Neuronal stem cell (in vitro differentiated cells): ENCODE data around the gene CAPS.

Source experiments
- DNase-seq: peaks from one replicate; pipeline ENCODE4 v3.0.0-alpha.2; 2013; ENCODE audit warnings: low spot score
- H2AFZ ChIP-seq: one replicate; pipeline ENCODE4 v1.6.1; 2013; ENCODE audit warnings: mild to moderate bottlenecking, low read length, inconsistent platforms
- H2AK5ac ChIP-seq: 2 replicates; pipeline ENCODE4 v1.6.1; 2013; ENCODE audit warnings: low read depth, mild to moderate bottlenecking, inconsistent platforms, low read length, moderate library complexity, mixed read lengths
- H2BK120ac ChIP-seq: 2 replicates; pipeline ENCODE4 v1.6.1; 2013; ENCODE audit warnings: low read depth, mild to moderate bottlenecking, inconsistent platforms, low read length, moderate library complexity, mixed read lengths
- H2BK12ac ChIP-seq: one replicate; pipeline ENCODE4 v1.6.1; 2013; ENCODE audit warnings: low read length, inconsistent platforms
- H2BK15ac ChIP-seq: 2 replicates; pipeline ENCODE4 v1.6.1; 2013; ENCODE audit warnings: mild to moderate bottlenecking, low read length, inconsistent platforms, mixed read lengths
- H2BK5ac ChIP-seq: one replicate; pipeline ENCODE4 v1.6.1; 2013; ENCODE audit warnings: inconsistent platforms, mild to moderate bottlenecking, low read length, moderate library complexity
- H3K14ac ChIP-seq: one replicate; pipeline ENCODE4 v1.6.1; 2013; ENCODE audit warnings: low read length, inconsistent platforms
- H3K18ac ChIP-seq: 2 replicates; pipeline ENCODE4 v1.6.1; 2013; ENCODE audit warnings: low read length, inconsistent platforms
- H3K23ac ChIP-seq: 2 replicates; pipeline ENCODE4 v1.6.1; 2013; ENCODE audit warnings: low read depth, mild to moderate bottlenecking, mixed read lengths, low read length, inconsistent platforms; ENCODE audit not compliant: poor library complexity
- H3K27ac ChIP-seq: replicated peaks from 3 replicates; pipeline ENCODE4 v1.5.1; 2013; ENCODE audit warnings: low read length, inconsistent platforms
- H3K27me3 ChIP-seq, 3 experiments: 2 replicates each; pipeline ENCODE4 v1.6.1; 2013; ENCODE audit warnings: low read length in 3 of 3, mild to moderate bottlenecking in 2 of 3, inconsistent platforms in 1 of 3, low read depth in 1 of 3, mixed read lengths in 1 of 3, moderate library complexity in 1 of 3; ENCODE audit not compliant: control insufficient read depth in 3 of 3, insufficient read depth in 3 of 3
- H3K36me3 ChIP-seq, 2 donors: replicated peaks in 1 of 2; 2 replicates each; pipeline ENCODE4 v1.6.1; 2013; ENCODE audit warnings: low read length in 2 of 2; ENCODE audit not compliant: control insufficient read depth in 2 of 2, insufficient read depth in 2 of 2
- H3K4ac ChIP-seq: 2 replicates; pipeline ENCODE4 v1.6.1; 2013; ENCODE audit warnings: inconsistent platforms, mild to moderate bottlenecking, low read length, moderate library complexity
- H3K4me1 ChIP-seq, 2 donors: 1 replicate in 1 of 2; 2 replicates in 1 of 2; pipeline ENCODE4 v1.6.1; 2013; ENCODE audit warnings: low read length in 2 of 2, low read depth in 1 of 2; ENCODE audit not compliant: control insufficient read depth in 2 of 2, insufficient read depth in 1 of 2
- H3K4me2 ChIP-seq: one replicate; pipeline ENCODE4 v1.6.1; 2013; ENCODE audit warnings: mild to moderate bottlenecking, low read length, inconsistent platforms; ENCODE audit not compliant: insufficient read depth, poor library complexity, severe bottlenecking
- H3K4me3 ChIP-seq, 2 donors: 2 replicates each; pipeline ENCODE4 v1.5.1; 2013; ENCODE audit warnings: low read length in 2 of 2, mild to moderate bottlenecking in 2 of 2, inconsistent platforms in 1 of 2, moderate library complexity in 1 of 2
- H3K79me1 ChIP-seq: one replicate; pipeline ENCODE4 v1.6.1; 2013; ENCODE audit warnings: low read depth, mild to moderate bottlenecking, inconsistent platforms, low read length, moderate library complexity
- H3K9ac ChIP-seq: one replicate; pipeline ENCODE4 v1.6.1; 2013; ENCODE audit warnings: mild to moderate bottlenecking, low read depth, low read length, inconsistent platforms; ENCODE audit not compliant: poor library complexity
- H3K9me3 ChIP-seq, 2 donors: replicated peaks in 1 of 2; 2 replicates each; pipeline versions ENCODE3 to v1.6.1; 2013; ENCODE audit warnings: low read length in 2 of 2, mild to moderate bottlenecking in 2 of 2, inconsistent platforms in 1 of 2, low read depth in 1 of 2, mixed read lengths in 1 of 2, moderate library complexity in 1 of 2; ENCODE audit not compliant: control insufficient read depth in 2 of 2, insufficient read depth in 1 of 2
- H4K8ac ChIP-seq: one replicate; pipeline ENCODE4 v1.6.1; 2013; ENCODE audit warnings: low read depth, mild to moderate bottlenecking, inconsistent platforms, low read length, moderate library complexity
- H4K91ac ChIP-seq: one replicate; pipeline ENCODE4 v1.6.1; 2013; ENCODE audit warnings: low read length, low read depth, mild to moderate bottlenecking, inconsistent platforms; ENCODE audit not compliant: poor library complexity
- WGBS, 2 donors: extraction: QIAGEN DNeasy Blood & Tissue Kit; methylation state at CpG; one replicate each; pipeline ENCODE4 v1.1.7; 2013; ENCODE audit warnings: missing lambda C conversion rate in 2 of 2, mixed read lengths in 1 of 2; ENCODE audit not compliant: insufficient read length in 2 of 2, insufficient replicate concordance in 1 of 2; ENCODE audit errors: extremely low coverage in 2 of 2; 5-methylcytosine and 5-hydroxymethylcytosine counted together

Gene CAPS

DNA sequence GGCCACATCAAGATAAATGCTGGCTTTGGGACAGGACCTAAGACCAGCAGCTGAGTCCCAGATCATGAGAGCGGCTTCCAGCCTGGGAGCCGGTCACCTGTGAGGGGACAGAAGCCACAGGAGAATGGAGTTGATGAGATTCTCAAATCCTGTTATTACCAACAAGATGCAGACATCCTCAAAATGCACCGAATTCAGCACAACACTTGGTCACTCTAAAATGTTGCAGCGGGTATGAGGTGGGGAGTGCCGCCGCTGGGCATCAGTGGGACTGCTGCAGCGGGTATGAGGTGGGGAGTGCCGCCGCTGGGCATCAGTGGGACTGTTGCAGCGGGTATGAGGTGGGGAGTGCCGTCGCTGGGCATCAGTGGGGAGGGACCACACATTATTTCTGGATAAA lies 42.7 kb downstream of the CAPS start:
- no peak overlapping the region for H3K14ac ChIP-seq
- H4K8ac ChIP-seq, result no peak overlapping the region
- no peak overlapping the region for H2AK5ac ChIP-seq
- peak overlapping the region; percentile 17 for H3K23ac ChIP-seq
- H3K4me1 ChIP-seq, result peaks cover 29 to 43% of the 10 kb centered on the region in 2 donors
- peaks cover 22% of the 10 kb centered on the region for H3K79me1 ChIP-seq
- H2BK120ac ChIP-seq, result no peak overlapping the region
- no peak overlapping the region for H3K4me3 ChIP-seq
- no peak for DNase-seq
- H3K36me3 ChIP-seq, result peaks cover 0 to 18% of the 10 kb centered on the region in 2 donors
- no peak overlapping the region for H2BK5ac ChIP-seq
- H2BK12ac ChIP-seq, result no peak overlapping the region
- no peak overlapping the region for H2BK15ac ChIP-seq
- no peaks in the 10 kb centered on the region for H3K27me3 ChIP-seq
- H3K18ac ChIP-seq, result no peak overlapping the region
- no peak overlapping the region for H3K4ac ChIP-seq
- no peak overlapping the region for H3K9ac ChIP-seq
- no peak overlapping the region for H2AFZ ChIP-seq
- H3K4me2 ChIP-seq, result no peak overlapping the region
- no peak overlapping the region for H3K27ac ChIP-seq
- no peaks in the 10 kb centered on the region for H3K9me3 ChIP-seq
- H4K91ac ChIP-seq, result no peak overlapping the region
- WGBS, 2 donors, result no CpG with 5 or more reads among the region's 12 CpGs

DNA sequence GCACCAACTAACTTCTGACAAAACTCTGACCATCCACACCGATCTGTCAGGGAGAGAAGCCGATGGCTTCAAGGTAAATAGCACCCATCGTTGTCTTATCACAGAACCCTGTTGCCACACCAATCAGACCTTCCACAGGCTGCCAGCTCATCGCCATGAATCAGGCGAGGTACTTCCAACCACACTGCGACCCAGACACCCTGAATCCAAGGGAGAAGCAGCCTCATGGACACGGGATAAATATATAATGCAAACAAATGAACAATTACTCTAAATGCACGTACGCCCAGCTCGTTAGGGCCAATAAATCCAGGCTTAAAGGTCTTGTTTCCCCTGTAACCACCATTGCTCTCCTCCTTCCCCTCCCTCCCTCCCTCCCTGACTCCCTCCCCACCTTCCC lies 43.1 kb downstream of the CAPS start:
- H2BK12ac ChIP-seq, result no peak overlapping the region
- H3K9me3 ChIP-seq, result no peaks in the 10 kb centered on the region
- H3K4ac ChIP-seq, result no peak overlapping the region
- H3K18ac ChIP-seq, result no peak overlapping the region
- H4K8ac ChIP-seq, result no peak overlapping the region
- H4K91ac ChIP-seq, result no peak overlapping the region
- no peaks in the 10 kb centered on the region for H3K27me3 ChIP-seq
- H3K9ac ChIP-seq, result peak overlapping the region; percentile 61
- no peak overlapping the region for H2BK120ac ChIP-seq
- DNase-seq, result no peak
- no peak overlapping the region for H3K23ac ChIP-seq
- H3K14ac ChIP-seq, result no peak overlapping the region
- H3K4me1 ChIP-seq, result peaks cover 28 to 42% of the 10 kb centered on the region in 2 donors
- WGBS, 2 donors, result no CpG with 5 or more reads among the region's 10 CpGs
- H3K79me1 ChIP-seq, result peaks cover 21% of the 10 kb centered on the region
- H2BK5ac ChIP-seq, result no peak overlapping the region
- no peak overlapping the region for H3K4me3 ChIP-seq
- peaks cover 0 to 18% of the 10 kb centered on the region in 2 donors for H3K36me3 ChIP-seq
- H2AFZ ChIP-seq, result no peak overlapping the region
- no peak overlapping the region for H3K4me2 ChIP-seq
- no peak overlapping the region for H2BK15ac ChIP-seq
- no peak overlapping the region for H3K27ac ChIP-seq
- H2AK5ac ChIP-seq, result no peak overlapping the region

DNA sequence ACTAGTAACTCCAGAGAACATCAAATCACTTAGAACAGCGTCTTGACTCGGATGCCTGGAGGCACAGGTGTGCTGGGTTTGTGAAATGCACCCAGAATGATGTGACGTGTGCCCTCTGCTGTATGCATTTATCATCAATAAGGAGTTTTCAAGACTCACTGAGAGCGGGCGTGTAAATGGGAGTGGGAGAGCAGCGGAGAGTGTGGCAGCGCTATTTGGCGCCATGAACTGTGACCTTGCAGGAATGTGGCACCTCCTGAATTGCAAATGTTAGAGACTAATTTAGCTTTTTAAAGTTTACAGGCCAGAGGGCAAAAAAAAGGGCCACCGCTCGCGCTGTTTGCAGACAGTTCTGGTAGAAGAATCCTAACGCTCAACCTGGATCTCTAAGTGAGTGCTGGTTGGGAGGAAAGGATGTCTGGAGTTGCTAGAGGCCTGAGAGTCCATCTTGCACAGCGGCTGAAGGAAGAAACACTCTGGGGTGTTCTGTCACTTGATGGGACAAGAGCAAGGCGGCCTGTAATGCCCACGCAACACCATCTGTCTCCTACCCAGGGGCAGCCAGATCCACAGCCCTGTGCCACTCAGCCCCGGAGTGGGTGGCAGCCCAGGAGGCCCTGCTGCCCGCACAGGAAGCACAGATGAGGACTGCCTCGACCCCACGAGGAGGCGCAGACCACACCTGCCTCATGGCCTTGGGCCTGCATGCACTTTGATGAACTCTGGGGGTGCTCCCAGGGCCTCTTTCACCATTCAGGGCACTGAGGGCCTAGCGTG lies 44.2 kb downstream of the CAPS start:
- Histone ChIP-seq H3K4me2 (no peak overlapping the region), H2BK120ac (no peak overlapping the region), H2AK5ac (no peak overlapping the region), H4K8ac (no peak overlapping the region), H2BK5ac (no peak overlapping the region), H3K4me1 (peaks cover 29 to 38% of the 10 kb centered on the region in 2 donors), H3K18ac (peak overlapping the region; percentile 65), H2BK15ac (no peak overlapping the region), H3K23ac (peak overlapping the region; percentile 71), H3K9me3 (no peaks in the 10 kb centered on the region), H3K36me3 (peaks cover 0 to 18% of the 10 kb centered on the region in 2 donors), H3K4ac (no peak overlapping the region), H3K27ac (no peak overlapping the region), H2BK12ac (no peak overlapping the region), H3K4me3 (no peak overlapping the region), H3K14ac (no peak overlapping the region), H3K27me3 (no peaks in the 10 kb centered on the region), H4K91ac (no peak overlapping the region), H3K9ac (peak overlapping the region; percentile 83), H3K79me1 (peaks cover 21% of the 10 kb centered on the region), H2AFZ (no peak overlapping the region)
- whole genome bisulfite sequencing, 2 donors, result no CpG with 5 or more reads among the region's 21 CpGs
- no peak for DNase-seq

DNA sequence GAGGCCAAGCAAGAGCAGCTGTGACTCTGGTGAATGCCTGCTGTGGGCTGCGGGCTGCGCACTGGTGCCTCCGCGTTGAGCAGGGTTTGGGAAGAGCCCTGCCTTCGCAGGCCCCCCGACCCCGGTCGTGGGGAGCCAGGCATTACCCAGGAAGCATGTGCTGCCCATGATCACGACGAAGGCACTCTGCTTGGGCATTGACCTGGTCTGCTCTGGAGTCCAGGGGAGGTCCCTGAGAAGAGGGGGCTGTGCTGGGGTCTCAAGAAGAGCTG lies 44.7 kb downstream of the CAPS start:
- Histone ChIP-seq H3K4me1 (peaks cover 28 to 34% of the 10 kb centered on the region in 2 donors), H2BK5ac (no peak overlapping the region), H3K14ac (no peak overlapping the region), H3K23ac (peak overlapping the region; percentile 71), H3K18ac (peak overlapping the region; percentile 65), H3K27ac (no peak overlapping the region), H3K79me1 (peaks cover 23% of the 10 kb centered on the region), H3K4me2 (no peak overlapping the region), H4K8ac (no peak overlapping the region), H3K4ac (no peak overlapping the region), H2AK5ac (no peak overlapping the region), H2BK12ac (no peak overlapping the region), H3K9me3 (no peaks in the 10 kb centered on the region), H3K36me3 (peaks cover 0 to 18% of the 10 kb centered on the region in 2 donors), H3K4me3 (no peak overlapping the region), H4K91ac (no peak overlapping the region), H3K27me3 (no peaks in the 10 kb centered on the region), H2BK15ac (no peak overlapping the region), H3K9ac (no peak overlapping the region), H2AFZ (no peak overlapping the region), H2BK120ac (no peak overlapping the region)
- no peak for DNase-seq
- no CpG with 5 or more reads among the region's 10 CpGs for WGBS, 2 donors
